ENCODE results near the gene MKI67.

DNA sequence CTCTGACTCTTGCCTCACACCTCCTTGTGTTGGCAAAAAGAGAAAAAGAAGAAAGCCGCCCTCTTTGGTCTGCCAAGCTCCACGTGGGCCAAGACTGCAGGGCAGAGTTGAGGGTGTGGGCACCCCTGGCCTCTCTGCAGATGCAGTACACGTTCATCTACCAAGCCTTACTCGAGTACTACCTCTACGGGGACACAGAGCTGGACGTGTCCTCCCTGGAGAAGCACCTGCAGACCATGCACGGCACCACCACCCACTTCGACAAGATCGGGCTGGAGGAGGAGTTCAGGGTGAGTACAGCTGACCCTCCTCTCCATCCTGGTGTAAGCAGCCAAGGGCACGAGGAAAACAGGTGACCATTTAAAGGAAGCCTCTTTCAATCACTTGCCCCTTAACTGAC is 56.1 kb downstream of the MKI67 start:
- TF ChIP-seq NR2F1 (CRISPR knock-in tag; IDR thresholded peaks at IDR 0.05) (no peak), POLR2AphosphoS5 (IDR thresholded peaks at IDR 0.05; ENCODE audit: low read depth, low read length) (no peak), SUZ12 (IDR thresholded peaks at IDR 0.05; ENCODE audit: low read depth, low read length) (no peak), FOXK2 (IDR thresholded peaks at IDR 0.05) (no peak)
- TF ChIP-seq, protein P1, sequence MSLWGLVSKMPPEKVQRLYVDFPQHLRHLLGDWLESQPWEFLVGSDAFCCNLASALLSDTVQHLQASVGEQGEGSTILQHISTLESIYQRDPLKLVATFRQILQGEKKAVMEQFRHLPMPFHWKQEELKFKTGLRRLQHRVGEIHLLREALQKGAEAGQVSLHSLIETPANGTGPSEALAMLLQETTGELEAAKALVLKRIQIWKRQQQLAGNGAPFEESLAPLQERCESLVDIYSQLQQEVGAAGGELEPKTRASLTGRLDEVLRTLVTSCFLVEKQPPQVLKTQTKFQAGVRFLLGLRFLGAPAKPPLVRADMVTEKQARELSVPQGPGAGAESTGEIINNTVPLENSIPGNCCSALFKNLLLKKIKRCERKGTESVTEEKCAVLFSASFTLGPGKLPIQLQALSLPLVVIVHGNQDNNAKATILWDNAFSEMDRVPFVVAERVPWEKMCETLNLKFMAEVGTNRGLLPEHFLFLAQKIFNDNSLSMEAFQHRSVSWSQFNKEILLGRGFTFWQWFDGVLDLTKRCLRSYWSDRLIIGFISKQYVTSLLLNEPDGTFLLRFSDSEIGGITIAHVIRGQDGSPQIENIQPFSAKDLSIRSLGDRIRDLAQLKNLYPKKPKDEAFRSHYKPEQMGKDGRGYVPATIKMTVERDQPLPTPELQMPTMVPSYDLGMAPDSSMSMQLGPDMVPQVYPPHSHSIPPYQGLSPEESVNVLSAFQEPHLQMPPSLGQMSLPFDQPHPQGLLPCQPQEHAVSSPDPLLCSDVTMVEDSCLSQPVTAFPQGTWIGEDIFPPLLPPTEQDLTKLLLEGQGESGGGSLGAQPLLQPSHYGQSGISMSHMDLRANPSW (CRISPR knock-in tag; IDR thresholded peaks at IDR 0.05; ENCODE audit: borderline replicate concordance) = no peak
